ENCODE measurements around the gene ACADM. TPM values are rescaled to one million over a fixed set of nuclear protein-coding genes. Genes with fewer than 3 reads are reported as not detected.

ACADM gene
- polyA plus RNA-seq, 3 donors: 7.1 to 32.1 (median 31.3) TPM

DNA sequence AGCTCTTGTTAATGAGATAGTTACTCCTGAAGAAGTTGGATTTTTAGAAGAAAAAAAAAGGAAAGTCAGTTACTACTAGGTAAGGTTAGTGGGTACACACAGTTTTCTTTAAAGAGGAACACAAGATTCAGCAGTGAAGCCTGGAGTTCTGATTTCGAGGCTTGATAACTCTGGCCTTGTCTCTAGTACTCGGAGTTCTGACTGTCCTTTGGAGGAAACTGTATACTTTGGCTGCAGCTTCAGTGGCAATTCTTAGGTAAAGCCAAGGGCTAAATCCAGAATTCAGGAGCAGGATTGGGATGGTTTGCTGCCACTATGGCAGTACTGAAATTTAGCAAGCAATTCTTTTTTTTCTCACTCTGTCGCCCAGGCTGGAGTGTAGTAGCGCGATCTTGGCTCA, 9.2 kb downstream of the ACADM start:
- peaks cover 32% of the 10 kb centered on the region for H3K79me2 ChIP-seq (ENCODE audit: insufficient read depth, low read length)
- no peak overlapping the region for H3K4me3 ChIP-seq (replicated peaks in 1 of 3; ENCODE audit: low read depth in 2 of 3, low read length in 3 of 3)
- peaks cover 44 to 54% of the 10 kb centered on the region in 2 donors for H3K36me3 ChIP-seq (replicated peaks in 1 of 2; ENCODE audit: control insufficient read depth in 1 of 2, insufficient read depth in 2 of 2, low read length in 2 of 2)
- H4K20me1 ChIP-seq (ENCODE audit: insufficient read depth, low read length): no peaks in the 10 kb centered on the region
- no peak overlapping the region for H3K27ac Mint-ChIP-seq
- H3K27me3 Mint-ChIP-seq (ENCODE audit: low read depth in 3 of 3): no peaks in the 10 kb centered on the region
- no peak for TF ChIP-seq CTCF (IDR thresholded peaks at IDR 0.05)
- H3K9ac ChIP-seq (ENCODE audit: insufficient read depth, low read length, poor library complexity, severe bottlenecking): no peak overlapping the region
- H3K36me3 Mint-ChIP-seq: peaks cover 36 to 66% of the 10 kb centered on the region in 2 donors
- no peaks in the 10 kb centered on the region for H3K27me3 ChIP-seq (ENCODE audit: control insufficient read depth in 2 of 2, insufficient read depth in 2 of 2, low read length in 2 of 2)
- no peak overlapping the region for H2AFZ ChIP-seq (ENCODE audit: insufficient read depth, low read depth, low read length, poor library complexity, severe bottlenecking)
- 97% methylated on average over 3 of the region's 5 CpGs for WGBS (ENCODE audit: insufficient coverage)
- DNase-seq: no peak
- intact Hi-C loops (cut with micrococcal nuclease): no loop called here
- H3K27ac ChIP-seq (ENCODE audit: low read depth in 1 of 2, low read length in 2 of 2): no peak overlapping the region
- H3K9me3 Mint-ChIP-seq: no peaks in the 10 kb centered on the region
- no peaks in the 10 kb centered on the region for H3K9me3 ChIP-seq (replicated peaks in 1 of 2; ENCODE audit: control insufficient read depth in 1 of 2, insufficient read depth in 1 of 2, low read length in 2 of 2)
- no peak overlapping the region for H3K4me3 Mint-ChIP-seq
- no peak overlapping the region for H3K4me2 ChIP-seq (replicated peaks; ENCODE audit: extremely low read depth, low read length, poor library complexity, severe bottlenecking)
- H3K4me1 ChIP-seq (ENCODE audit: control insufficient read depth in 1 of 2, insufficient read depth in 2 of 2, low read length in 2 of 2): no peaks in the 10 kb centered on the region
- no peaks in the 10 kb centered on the region for H3K4me1 Mint-ChIP-seq

DNA sequence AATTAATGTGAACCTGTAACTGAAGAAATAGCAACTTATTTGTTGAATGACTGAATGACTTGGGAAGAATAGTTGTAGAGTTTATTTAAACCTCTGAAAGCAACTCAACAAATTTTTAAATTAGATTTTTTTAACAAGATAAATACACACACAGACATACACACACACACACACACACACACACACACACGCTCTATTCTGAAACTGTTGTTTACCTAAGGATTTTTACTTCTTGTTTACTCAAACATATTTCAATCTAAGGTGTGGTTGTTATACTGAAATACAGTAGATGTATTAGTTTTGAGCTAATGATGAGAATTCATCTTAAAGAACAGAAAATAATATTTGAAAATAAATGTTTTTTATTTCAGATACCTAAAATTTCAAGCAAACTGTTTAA, 11.5 kb downstream of the ACADM start:
- H3K27ac Mint-ChIP-seq: no peak overlapping the region
- peaks cover 66 to 77% of the 10 kb centered on the region in 2 donors for H3K36me3 ChIP-seq (replicated peaks in 1 of 2; ENCODE audit: control insufficient read depth in 1 of 2, insufficient read depth in 2 of 2, low read length in 2 of 2)
- no peaks in the 10 kb centered on the region for H3K4me1 ChIP-seq (ENCODE audit: control insufficient read depth in 1 of 2, insufficient read depth in 2 of 2, low read length in 2 of 2)
- WGBS (ENCODE audit: insufficient coverage): no CpG with 5 or more reads among the region's 1 CpG
- no peak overlapping the region for H3K9ac ChIP-seq (ENCODE audit: insufficient read depth, low read length, poor library complexity, severe bottlenecking)
- TF ChIP-seq CTCF (IDR thresholded peaks at IDR 0.05): no peak
- H3K4me2 ChIP-seq (replicated peaks; ENCODE audit: extremely low read depth, low read length, poor library complexity, severe bottlenecking): no peak overlapping the region
- DNase-seq: no peak
- H3K4me3 ChIP-seq (replicated peaks in 1 of 3; ENCODE audit: low read depth in 2 of 3, low read length in 3 of 3): no peak overlapping the region
- H3K9me3 ChIP-seq (replicated peaks in 1 of 2; ENCODE audit: control insufficient read depth in 1 of 2, insufficient read depth in 1 of 2, low read length in 2 of 2): no peaks in the 10 kb centered on the region
- H3K4me3 Mint-ChIP-seq: no peak overlapping the region
- peaks cover 47 to 71% of the 10 kb centered on the region in 2 donors for H3K36me3 Mint-ChIP-seq
- H3K27ac ChIP-seq (ENCODE audit: low read depth in 1 of 2, low read length in 2 of 2): no peak overlapping the region
- no peak overlapping the region for H2AFZ ChIP-seq (ENCODE audit: insufficient read depth, low read depth, low read length, poor library complexity, severe bottlenecking)
- H3K4me1 Mint-ChIP-seq: no peaks in the 10 kb centered on the region
- H3K9me3 Mint-ChIP-seq: no peaks in the 10 kb centered on the region
- H3K27me3 Mint-ChIP-seq (ENCODE audit: low read depth in 3 of 3): no peaks in the 10 kb centered on the region
- H3K79me2 ChIP-seq (ENCODE audit: insufficient read depth, low read length): peaks cover 9% of the 10 kb centered on the region
- no peaks in the 10 kb centered on the region for H3K27me3 ChIP-seq (ENCODE audit: control insufficient read depth in 2 of 2, insufficient read depth in 2 of 2, low read length in 2 of 2)
- intact Hi-C loops (cut with micrococcal nuclease): no loop called here
- no peaks in the 10 kb centered on the region for H4K20me1 ChIP-seq (ENCODE audit: insufficient read depth, low read length)

All from CD14-positive monocyte (primary cell).